ENCODE measurements around the gene PKN1.

PKN1 gene

DNA sequence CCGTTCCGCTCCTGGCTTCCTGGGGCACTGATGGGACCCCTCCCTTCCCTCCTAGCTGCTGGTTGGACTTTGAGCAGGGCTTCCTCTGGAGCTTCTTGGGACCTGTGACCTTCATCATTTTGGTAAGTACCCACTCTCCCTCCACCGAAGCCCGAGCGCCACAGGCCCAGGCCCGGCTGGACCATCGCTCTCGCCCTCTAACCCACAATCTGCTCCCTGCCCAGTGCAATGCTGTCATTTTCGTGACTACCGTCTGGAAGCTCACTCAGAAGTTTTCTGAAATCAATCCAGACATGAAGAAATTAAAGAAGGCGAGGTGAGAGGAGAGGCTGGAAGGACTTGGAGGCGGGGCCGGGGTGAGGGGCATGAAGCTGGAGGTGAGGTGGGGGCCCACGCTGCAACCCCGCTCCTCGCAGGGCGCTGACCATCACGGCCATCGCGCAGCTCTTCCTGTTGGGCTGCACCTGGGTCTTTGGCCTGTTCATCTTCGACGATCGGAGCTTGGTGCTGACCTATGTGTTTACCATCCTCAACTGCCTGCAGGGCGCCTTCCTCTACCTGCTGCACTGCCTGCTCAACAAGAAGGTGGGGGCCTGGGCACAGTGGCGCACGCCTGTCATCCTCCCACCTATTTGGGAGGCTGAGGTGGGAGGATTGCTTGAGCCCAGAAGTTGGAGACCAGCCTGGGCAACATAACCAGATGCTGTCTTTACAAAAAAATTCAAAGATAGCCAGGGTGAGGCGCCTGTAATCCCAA is 26.3 kb upstream of the PKN1 start:
- DNase-seq = no peak

DNA sequence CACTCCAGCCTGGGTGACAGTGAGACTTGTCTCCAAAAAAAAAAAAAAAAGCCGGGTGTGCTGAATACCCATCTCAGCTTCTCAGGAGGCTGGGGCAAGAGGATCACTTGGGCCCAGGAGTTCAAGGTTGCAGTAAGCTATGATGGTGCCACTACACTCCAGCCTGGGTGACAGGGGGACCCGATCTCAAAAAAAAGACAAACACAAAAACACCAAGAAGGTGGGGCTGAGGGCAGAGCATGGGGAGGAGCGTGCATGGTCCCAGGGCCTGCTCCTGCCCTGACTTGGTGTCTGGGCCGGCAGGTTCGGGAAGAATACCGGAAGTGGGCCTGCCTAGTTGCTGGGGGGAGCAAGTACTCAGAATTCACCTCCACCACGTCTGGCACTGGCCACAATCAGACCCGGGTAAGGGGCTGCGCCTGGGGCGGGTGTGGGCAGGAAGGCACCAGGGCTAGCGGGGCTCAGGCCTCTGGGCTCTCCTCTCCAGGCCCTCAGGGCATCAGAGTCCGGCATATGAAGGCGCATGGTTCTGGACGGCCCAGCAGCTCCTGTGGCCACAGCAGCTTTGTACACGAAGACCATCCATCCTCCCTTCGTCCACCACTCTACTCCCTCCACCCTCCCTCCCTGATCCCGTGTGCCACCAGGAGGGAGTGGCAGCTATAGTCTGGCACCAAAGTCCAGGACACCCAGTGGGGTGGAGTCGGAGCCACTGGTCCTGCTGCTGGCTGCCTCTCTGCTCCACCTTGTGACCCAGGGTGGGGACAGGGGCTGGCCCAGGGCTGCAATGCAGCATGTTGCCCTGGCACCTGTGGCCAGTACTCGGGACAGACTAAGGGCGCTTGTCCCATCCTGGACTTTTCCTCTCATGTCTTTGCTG is 25.3 kb upstream of the PKN1 start:
- DNase-seq = no peak

DNA sequence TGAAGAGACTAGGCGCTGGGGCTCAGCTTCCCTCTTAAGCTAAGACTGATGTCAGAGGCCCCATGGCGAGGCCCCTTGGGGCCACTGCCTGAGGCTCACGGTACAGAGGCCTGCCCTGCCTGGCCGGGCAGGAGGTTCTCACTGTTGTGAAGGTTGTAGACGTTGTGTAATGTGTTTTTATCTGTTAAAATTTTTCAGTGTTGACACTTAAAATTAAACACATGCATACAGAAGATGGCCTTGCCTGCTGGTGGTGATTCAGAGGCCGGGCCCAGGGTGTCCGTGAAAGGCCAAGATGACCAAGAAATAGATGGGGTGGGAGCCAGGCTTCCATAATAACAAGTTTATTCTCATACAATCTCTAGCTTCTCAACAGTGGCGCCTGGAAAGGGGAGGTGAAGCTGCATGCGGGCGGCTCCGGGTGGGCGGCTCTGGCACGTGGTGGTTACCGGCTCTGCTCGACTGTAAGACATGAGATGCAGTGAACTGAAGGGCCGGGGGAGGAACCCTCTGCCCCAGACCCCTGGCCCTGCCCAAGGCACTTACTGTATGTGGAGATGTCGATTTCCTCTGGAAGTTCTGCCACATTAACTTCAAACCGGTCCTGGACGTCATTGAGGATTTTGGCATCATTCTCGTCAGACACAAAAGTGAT is 24.5 kb upstream of the PKN1 start:
- DNase-seq = no peak

DNA sequence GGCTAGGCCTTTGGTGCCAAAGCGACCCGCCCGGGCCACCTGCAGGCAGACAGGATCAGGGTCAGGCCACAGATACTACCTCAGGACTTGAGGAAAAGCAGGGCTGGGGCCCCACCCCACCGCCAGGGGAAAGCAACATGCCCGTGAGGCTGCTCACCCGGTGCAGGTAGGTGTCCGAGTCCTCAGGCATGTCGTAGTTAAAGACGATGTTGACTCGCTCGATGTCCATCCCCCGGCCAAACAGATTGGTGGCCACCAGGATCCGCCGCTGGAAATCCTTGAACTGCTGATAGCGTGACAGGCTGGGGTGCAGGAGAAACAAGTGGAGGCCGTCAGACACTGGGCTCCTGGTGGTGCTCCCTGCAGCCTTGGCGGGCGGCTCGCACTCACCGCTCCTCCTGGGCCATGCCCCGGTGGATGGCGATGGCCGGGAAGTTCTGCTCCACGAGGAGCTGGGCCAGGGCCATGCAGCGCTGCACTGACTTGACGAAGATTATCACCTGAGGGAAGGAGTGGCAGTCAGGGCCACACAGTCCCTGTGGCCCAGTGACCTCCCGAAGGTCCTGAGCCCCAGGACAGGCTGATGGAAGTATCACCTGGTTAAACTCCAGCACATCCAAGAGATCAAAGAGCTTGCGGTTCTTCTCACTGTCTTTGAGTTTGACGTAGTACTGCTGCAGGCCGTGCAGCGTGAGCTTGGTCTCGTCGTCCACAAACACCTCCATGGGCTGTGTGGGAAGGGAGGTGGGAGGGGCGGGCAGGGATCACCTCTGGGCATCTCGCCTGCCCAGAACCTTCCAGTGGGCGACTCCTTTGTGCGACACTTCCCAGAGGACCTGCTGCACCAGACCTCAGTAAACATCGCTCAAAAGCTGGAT is 23.7 kb upstream of the PKN1 start:
- no peak for DNase-seq

DNA sequence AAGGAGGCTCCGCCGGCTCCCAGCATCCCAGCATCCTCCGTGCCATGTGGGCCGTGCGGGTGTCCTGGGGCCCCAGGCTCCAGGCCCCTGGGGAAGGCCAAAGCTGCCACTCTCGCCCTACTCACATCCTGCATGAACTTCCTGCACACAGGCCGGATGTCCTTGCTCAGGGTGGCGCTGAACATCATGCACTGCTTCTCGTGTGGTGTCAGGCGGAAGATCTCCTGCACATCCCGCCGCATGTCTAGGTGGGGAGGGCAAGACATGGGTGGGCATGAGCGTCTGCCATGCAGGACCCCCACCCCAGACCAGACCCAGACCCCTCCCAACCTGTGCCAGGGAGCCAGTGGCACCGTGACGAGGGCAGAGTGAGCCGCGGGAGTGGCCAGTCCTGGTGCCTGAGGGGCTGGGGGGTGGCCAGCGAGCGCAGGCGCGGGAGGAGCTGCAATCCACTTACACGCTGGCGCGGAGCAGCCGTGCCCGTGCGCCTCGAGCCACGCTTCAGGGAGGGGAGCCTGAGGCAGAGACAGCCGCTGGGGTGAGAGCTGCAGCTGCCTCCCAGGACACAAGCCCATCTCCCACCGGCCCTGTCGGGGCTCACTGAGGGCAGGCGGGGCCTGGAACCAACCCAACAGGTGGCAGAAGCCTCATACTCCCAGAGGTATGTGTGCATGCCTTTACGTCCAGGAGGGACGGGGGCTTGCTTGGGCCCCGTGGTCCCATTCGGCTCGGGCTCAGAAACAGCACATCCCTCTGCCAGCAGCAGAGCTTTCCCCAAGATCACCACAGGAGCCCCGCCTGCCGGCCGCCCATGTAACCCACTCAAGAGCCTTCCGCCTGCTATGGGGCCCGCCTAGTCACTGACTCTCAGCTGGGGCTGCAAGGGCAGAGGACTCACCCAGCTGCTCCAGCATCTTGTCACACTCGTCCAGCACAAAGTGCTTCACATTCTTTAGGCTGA is 22.7 kb upstream of the PKN1 start:
- DNase-seq = no peak

DNA sequence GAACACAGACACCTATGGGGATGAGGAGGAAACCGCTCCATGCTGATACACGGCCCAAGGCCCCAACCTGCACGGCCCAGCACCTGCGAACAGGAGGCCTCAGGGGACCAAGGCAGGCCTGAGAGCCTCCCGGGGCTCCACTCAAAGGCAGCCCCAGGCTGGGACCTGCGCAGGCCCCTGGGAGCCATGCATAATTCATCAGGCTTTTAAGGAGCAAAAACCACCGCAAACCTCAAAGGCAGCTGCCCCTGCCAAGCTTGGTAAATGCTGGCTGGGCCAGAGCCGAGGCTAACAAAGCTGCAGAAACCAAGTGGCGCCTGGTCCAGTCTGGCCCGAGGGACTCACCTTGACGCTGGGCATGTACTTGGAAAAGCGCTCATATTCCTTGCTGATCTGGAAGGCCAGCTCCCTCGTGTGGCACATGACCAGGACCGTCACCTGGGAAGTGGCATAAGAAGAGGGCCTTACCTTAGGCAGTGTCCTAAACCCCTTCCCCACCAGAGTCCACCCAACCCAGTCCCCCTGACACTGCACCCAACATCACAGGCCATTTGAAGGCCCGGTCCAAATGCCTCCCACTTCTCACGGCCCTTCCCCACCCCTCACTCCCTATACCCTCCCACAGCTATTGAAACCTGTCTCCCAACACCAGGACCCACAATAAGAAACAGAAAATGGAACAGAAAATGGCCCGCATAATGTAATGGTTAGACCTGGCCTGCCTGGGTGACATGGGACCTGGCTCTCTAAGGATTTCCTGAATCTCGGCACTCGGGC is 21.8 kb upstream of the PKN1 start:
- no peak for DNase-seq

DNA sequence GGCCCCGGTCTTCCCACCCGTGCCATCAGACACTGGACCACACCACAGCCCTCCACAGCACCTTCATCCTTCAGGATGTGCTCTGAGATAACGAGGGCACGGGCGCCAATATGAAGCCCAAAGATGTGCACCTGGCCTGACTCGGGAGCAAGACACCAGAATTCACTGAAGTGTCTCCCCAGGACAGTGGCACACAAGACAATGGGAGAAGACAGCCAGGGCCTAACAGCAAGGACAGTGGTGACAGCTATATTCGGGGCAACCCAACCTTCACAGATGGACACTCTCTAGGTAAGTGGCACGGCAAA is 21.2 kb upstream of the PKN1 start:
- DNase-seq = no peak

DNA sequence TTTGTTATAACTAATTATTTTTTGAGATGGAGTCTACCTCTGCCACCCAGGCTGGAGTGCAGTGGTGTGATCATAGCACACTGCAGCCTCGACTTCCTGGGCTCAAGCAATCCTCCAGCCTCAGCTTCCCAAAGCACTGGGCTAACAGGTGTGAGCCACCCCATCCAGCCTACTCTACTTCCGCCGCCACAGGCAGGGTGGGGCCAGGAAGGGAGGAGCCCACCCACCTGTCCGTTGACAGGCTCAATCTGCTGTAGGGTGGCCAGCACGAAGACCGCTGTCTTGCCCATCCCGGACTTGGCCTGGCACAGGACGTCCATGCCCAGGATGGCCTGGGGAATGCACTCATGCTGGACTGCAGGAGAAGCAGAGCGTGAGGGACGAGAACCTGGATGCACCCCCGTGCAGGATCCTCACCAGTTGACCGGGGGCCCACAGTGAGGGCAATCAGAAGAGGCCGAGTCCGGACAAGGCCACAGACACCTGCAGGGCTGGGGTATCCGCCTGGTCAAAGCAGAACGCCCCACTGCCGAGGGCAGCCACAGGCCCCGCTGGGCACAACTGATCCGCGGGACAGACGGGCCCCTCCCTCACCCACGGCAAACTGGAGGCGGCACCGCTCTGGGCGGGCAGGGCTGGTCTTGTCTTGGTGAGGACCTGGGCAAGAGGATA is 20.6 kb upstream of the PKN1 start:
- no peak for DNase-seq

DNA sequence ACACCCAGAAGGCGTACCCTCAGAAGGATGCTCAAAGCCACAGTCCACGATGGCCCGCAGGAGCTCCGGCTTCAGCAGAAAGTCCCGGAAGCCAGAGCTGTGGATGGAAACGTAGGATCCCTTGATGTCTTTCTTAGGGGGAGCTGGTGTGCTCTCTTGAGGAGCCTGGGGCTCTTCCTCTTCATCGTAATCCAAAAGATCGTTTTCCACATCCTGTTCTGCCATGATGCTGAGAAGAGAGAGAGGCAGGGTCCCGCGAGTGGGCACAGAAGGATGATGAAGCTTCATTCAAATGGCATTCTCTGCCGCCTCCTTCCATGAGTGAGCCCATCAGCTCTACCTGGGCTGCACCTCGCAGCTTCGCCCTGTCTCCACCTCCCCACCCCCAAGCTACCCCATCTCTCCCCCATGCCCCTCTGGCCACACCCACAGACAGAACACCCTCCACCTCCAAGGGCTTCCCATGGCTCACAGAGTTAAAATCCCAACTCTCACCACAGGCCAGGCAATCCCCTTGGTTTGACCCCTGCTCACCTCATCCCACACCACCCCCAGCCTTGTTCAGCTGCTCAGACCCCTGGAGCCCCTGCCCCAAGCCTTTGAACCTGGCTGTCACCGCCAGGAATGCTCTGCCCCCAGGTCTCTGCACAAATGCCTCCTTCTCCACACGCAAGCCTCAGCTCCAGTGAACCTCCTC is 20.0 kb upstream of the PKN1 start:
- DNase-seq = no peak

DNA sequence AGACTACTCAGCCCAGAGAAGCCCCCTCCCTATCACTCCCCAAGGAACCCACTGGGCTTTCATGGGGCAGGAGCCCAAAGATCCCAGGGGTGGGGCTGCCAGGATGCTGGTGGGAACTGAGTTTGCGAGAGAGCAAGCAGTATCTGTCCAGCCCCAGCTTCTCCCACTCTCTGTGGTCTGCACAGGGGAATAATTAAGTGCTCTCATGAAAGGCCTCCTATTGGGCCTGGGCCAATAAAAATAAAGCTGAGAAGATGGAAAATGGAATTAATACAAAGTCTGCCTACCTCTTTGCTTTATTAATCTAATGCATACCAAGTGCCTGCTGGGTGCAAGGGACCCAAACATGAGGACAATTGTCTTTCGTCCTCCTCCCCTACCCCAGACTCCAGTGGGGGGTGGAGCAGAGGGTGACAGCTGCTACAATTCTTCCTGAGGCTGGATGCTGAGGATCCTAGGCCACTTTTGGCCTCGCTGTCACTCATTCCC is 19.4 kb upstream of the PKN1 start:
- no peak for DNase-seq

DNA sequence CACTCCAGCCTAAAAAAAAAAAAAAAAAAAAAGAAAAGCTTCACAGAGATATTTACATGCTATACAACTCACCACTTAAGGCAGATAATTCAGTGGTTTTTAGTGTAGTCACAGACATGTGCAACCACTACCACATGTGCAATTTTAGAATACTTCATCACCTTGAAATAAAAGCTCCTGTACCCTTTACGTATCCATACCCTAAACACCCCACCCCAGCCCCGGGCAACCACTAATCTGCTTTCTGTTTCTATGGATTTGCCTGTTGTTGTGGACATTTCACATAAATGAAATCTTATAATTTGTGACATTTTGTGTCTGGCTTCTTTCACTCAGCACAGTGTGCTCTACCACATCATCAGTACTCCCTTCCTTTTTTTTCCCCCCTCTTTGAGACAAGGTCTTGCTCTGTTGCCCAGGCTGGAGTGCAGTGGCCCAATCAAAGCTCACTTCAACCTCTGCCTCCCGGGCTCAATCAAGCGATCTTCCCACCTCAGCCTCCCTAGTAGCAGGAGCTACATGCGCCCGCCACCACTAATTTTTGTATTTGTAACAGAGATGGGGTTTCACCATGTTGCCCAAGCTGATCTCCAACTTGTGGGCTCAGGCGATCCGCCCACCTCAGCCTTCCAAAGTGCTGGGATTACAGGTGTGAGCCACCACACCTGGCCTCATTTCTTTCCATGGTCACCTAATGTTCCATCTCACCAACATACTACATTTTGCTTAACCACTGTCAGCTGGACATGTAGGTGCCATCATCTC is 18.0 kb upstream of the PKN1 start:
- DNase-seq = no peak

DNA sequence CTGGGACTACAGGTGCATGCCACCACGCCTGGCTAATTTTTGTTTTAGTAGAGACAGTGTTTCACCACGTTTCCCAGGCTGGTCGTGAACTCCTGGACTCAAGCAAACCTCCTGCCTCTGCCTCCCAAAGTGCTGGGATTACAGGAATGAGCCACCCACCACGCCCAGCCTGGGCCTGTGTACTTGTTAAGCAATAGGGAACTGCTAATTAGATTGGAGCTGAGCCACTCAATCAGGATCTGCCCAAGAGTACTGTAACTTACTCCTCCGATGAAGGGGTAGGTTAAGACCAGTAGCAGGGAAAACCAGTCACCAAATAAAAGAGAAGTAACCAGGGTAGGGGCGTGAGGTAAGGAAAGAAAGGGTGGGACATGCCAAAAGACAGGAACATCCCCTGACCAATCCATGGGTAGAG is 16.3 kb upstream of the PKN1 start:
- DNase-seq = no peak

DNA sequence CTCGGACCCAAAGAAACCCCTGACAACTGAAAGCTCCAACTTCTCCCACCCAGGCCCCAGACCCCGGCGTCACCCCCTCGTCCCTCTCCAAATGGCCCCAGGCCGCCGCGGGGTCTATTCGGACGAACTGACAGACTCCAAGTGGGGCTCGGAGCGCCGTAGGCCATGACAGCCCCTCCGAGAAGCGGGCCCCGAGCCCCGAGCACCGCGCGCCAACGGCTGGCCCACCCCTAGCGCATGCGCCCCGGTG is 14.3 kb upstream of the PKN1 start:
- DNase-seq = peak; percentile 82

DNA sequence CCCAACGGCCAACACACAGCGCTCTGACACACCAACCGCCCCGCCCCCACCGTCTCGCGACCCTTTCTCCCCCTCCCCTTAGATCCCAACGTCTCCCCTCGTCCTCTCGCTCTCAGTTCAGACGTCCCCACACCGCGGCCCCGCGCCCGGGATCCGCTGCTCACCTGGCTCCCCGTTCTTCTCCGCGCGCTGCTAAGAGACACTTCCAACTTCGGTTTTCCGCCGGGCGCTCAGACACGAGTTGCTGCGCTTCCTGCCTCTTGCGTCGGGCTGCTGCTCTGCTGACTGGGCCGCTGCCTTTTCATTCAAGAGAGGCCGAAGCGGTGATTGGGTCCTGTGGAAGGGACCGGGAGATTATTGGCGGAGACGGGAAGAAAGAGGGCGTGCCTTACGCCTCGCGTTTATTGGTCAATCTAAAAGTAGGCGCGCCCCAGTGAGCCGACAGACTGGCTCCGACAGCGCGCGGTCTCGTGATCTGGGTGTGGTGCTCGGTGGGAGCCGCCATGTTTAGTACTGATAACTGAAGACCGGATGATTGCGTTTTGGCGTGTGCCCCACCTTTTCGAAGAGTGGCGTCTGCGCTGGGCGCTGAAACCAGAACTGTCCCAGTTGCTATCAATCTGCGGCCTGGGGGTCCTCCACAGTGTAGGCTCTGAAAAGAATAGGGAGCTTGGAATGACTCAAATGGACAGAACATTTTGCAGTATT is 13.8 kb upstream of the PKN1 start, which contains the start of gene DDX39A:
DDX39A (minus strand) TSS at position 236 of the 708 bp plus-strand sequence. CDS start 6,121 bp downstream, outside the sequence.
- DNase-seq = peak; percentile 99

DNA sequence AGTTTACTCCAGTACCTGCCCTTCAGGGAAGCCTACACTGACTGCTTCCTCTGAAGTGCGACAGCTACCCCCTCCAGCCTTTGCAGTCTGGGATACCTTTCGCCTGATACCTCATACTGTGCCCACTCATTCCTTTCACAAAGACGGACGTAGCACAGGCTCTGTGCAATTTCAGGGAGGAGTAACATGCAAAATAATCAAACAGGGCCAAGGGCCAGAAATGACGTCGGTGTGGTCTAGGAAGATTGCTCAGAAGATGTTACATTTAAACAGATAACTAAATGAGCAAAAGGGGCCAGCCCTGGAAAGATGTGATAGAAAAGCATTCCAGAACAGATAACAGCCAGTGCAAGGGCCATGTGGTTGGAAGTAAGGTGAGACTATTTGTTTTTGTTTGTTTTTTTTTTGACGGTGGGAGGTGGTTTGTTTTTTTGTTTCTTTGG is 7.4 kb upstream of the PKN1 start:
- no peak for DNase-seq

DNA sequence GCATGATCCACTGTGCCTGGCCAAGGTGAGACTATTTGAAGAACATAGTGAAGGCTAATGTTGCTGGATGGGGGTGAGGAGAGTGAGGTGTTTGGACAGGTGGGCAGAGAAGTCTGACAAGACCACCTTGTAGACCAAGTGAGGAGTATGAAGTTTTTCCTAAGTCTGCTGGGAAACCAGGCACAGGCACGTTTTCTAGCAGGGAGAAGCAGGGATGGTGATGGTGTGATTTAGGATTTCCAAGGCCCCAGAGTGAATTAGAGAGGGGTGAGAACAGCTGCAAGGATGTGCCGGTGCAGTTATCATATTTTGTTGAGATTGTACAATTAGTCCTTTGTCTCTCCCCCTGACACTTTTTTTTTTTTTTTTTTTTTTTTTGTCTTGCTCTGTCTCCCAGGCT is 5.6 kb upstream of the PKN1 start:
- DNase-seq = no peak

DNA sequence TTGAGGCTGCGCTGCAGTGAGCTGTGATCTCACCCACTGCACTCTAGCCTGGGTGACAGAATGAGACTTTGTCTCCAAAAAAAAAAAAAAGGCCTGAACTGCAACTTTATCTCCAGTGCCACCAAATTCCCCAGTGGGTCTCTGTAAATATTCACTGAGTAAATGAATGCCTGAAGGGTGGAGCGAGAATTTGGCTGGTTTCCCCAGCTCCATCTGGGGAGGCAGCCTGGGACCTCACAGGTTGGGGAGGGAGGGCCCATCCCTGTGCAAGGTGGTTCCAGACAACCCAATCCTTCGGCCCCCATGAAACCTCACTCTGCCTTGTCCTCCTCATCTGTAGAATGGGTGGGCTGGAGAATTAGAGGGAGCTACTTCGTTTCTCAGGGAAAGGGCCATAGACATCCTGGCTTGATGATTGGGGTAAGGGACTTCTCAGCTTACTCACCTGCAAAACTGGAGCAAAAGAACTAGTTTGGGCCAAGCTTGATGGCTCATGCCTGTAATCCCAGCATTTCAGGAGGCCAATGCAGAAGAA is 4.2 kb upstream of the PKN1 start:
- DNase-seq = no peak

DNA sequence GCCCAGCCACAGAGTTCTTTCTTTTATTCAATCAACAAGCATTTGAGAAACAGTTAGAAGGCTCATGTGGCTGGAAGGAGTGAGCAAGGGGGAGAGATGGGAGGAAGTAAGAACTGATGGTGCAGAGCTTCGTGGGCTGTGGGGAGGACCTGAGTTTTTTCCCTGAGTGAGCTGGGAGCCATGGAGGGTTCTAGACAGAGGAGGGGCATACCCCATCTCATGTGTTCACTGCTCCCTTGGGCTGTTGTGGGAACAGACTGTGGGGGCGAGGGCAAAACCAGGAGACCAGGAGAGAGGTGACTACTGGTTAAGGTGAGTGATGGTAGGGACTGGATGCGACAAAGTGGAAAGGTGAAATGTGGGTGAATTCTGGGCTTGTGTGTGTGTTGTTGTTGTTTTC is 2.4 kb upstream of the PKN1 start:
- no peak for DNase-seq
